Caco-2 (cell line): ENCODE results near the gene ABCC9. TPM values are rescaled to one million over a fixed set of nuclear protein-coding genes. Genes with fewer than 3 reads are reported as not detected.

Experiments
- BruUV-seq: library from RNA; stranded (reverse); fragments of 400-500 nt; replicated peaks from 2 replicates; lab custom pipeline; 2021; lab: Mats Ljungman, UMichigan
- CTCF ChIA-PET: fragments of 300-600 bp; sonication (Branson Sonifier 250); formaldehyde crosslinking; loops from one replicate; lab custom pipeline; 2022; ENCODE audit warnings: antibody characterized with exemption; lab: Charles Lee
- POLR2A ChIA-PET: fragments of 300-600 bp; sonication (Branson Sonifier 250); formaldehyde crosslinking; loops from one replicate; lab custom pipeline; 2022; ENCODE audit warnings: antibody characterized with exemption; lab: Charles Lee
- DNase-seq, 2 experiments: peaks; one replicate each; pipeline versions ENCODE4 v3.0.0 to v3.0.0-alpha.2; 2020 to 2022
- H3K27me3 ChIP-seq: replicated peaks from 2 replicates; pipeline ENCODE4 v1.6.0; 2011; ENCODE audit warnings: low read length; ENCODE audit not compliant: control insufficient read depth, insufficient read depth
- H3K36me3 ChIP-seq: 2 replicates; pipeline ENCODE4 v1.5.1; 2011; ENCODE audit warnings: low read length; ENCODE audit not compliant: control insufficient read depth, insufficient read depth
- H3K4me1 ChIP-seq: fragments of 250-450 bp; sonication (Bioruptor Pico); 2 replicates; pipeline ENCODE4 v1.5.1; 2020; ENCODE audit warnings: mild to moderate bottlenecking
- H3K4me3 ChIP-seq: 2 replicates; pipeline ENCODE4 v1.5.1; 2011; ENCODE audit warnings: low read depth, mild to moderate bottlenecking, control low read depth, low read length
- H3K9me3 ChIP-seq: fragments of 250-450 bp; sonication (Bioruptor Pico); 2 replicates; pipeline ENCODE4 v1.5.1; 2020; ENCODE audit warnings: mild to moderate bottlenecking, moderate library complexity
- H3K27ac Mint-ChIP-seq: one replicate; pipeline ENCODE4 v1.8.0; 2022; ENCODE audit warnings: mixed read lengths; ENCODE audit not compliant: unreplicated experiment
- H3K27me3 Mint-ChIP-seq: one replicate; pipeline ENCODE4 v1.8.0; 2022; ENCODE audit warnings: mixed read lengths; ENCODE audit not compliant: insufficient read depth, unreplicated experiment
- H3K36me3 Mint-ChIP-seq: one replicate; pipeline ENCODE4 v1.8.0; 2022; ENCODE audit warnings: mild to moderate bottlenecking, mixed read lengths; ENCODE audit not compliant: insufficient read depth, unreplicated experiment
- H3K4me1 Mint-ChIP-seq: one replicate; pipeline ENCODE4 v1.8.0; 2022; ENCODE audit warnings: low read depth, mixed read lengths; ENCODE audit not compliant: unreplicated experiment
- H3K4me3 Mint-ChIP-seq: one replicate; pipeline ENCODE4 v1.8.0; 2022; ENCODE audit warnings: mild to moderate bottlenecking, moderate library complexity, mixed read lengths; ENCODE audit not compliant: unreplicated experiment
- H3K9me3 Mint-ChIP-seq: one replicate; pipeline ENCODE4 v1.8.0; 2022; ENCODE audit warnings: mixed read lengths; ENCODE audit not compliant: unreplicated experiment
- CTCF ChIP-seq, 2 experiments: fragments of 200-600 bp in 1 of 2; IDR thresholded peaks; 1 replicate in 1 of 2; 2 replicates in 1 of 2; pipeline versions ENCODE4 v1.5.1 to v1.8.0; 2011 to 2022; ENCODE audit warnings: antibody characterized with exemption in 1 of 2, control low read depth in 1 of 2, inconsistent platforms in 1 of 2, low read depth in 1 of 2, low read length in 1 of 2, mild to moderate bottlenecking in 1 of 2, moderate library complexity in 1 of 2; ENCODE audit not compliant: insufficient read depth in 1 of 2, severe bottlenecking in 1 of 2, unreplicated experiment in 1 of 2
- intact Hi-C: fragments of 100-400 bp; cut with micrococcal nuclease; formaldehyde crosslinking; loops from one replicate; pipeline ENCODE4 v1.10.0; 2022; ENCODE audit not compliant: unreplicated experiment
- total RNA-seq: library from RNA; stranded (reverse); gene quantifications from 2 replicates; pipeline ENCODE4 v1.2.3, GENCODE V29; 2022

ABCC9 gene
- total RNA-seq, 1 experiment from 2014 or later, result 130 TPM

- no peak for DNase-seq
- no TSS peak for BruUV-seq
- Mint-ChIP-seq H3K4me1 (no peaks in the 10 kb centered on the region), H3K27ac (no peak overlapping the region), H3K36me3 (peaks cover 31% of the 10 kb centered on the region), H3K4me3 (no peak overlapping the region), H3K9me3 (peaks cover 50% of the 10 kb centered on the region), H3K27me3 (no peaks in the 10 kb centered on the region)
- peaks cover 22% of the 10 kb centered on the region; the same call in 1 of the 2 replicates for H3K9me3 ChIP-seq
- H3K36me3 ChIP-seq, result no peaks in the 10 kb centered on the region
- intact Hi-C loops, result no loop called here
- H3K4me3 ChIP-seq, result no peak overlapping the region
- no peak for TF ChIP-seq CTCF (IDR thresholded peaks at IDR 0.05; ENCODE audit: insufficient read depth in 1 of 2, low read depth in 1 of 2, low read length in 1 of 2, severe bottlenecking in 1 of 2, unreplicated experiment in 1 of 2)
- ChIA-PET POLR2A (no interaction called here), CTCF (interaction anchor here (0.6 kb wide), 1 partner anchor 11 kb away, joined by 3 read pairs; no protein-coding TSS in a partner anchor)
- H3K4me1 ChIP-seq, result no peaks in the 10 kb centered on the region
- no peaks in the 10 kb centered on the region; the same call in 1 of the 2 replicates for H3K27me3 ChIP-seq
Observed at GRCh38 chr12:21945002-21945401, 3.8 kb upstream of the ABCC9 start.

- BruUV-seq, result TSS peak; percentile 27
- Histone ChIP-seq H3K27me3 (no peaks in the 10 kb centered on the region; the same call in 1 of the 2 replicates), H3K4me1 (no peaks in the 10 kb centered on the region), H3K9me3 (peaks cover 7% of the 10 kb centered on the region; the same call in 1 of the 2 replicates), H3K36me3 (no peaks in the 10 kb centered on the region), H3K4me3 (peak overlapping the region; percentile 56)
- Mint-ChIP-seq H3K36me3 (peaks cover 33% of the 10 kb centered on the region), H3K27ac (peak overlapping the region; percentile 95), H3K27me3 (no peaks in the 10 kb centered on the region), H3K4me3 (peak overlapping the region; percentile 94), H3K4me1 (peaks cover 14% of the 10 kb centered on the region), H3K9me3 (peaks cover 25% of the 10 kb centered on the region)
- no peak for TF ChIP-seq CTCF (IDR thresholded peaks at IDR 0.05; ENCODE audit: insufficient read depth in 1 of 2, low read depth in 1 of 2, low read length in 1 of 2, severe bottlenecking in 1 of 2, unreplicated experiment in 1 of 2)
- POLR2A ChIA-PET, result interaction anchor here (0.6 to 2.7 kb wide), 2 partner anchors 25 to 168 kb away, joined by 3 to 18 read pairs; partner anchors contain the start of gene KCNJ8
- CTCF ChIA-PET, result interaction anchor here (0.6 to 1.5 kb wide), 4 partner anchors 39 to 244 kb away, joined by 3 to 12 read pairs (median 8); no protein-coding TSS in a partner anchor
- intact Hi-C loops, result loop anchor here (1.0 to 5.0 kb wide), 7 partner anchors 47 to 498 kb away; partner anchors contain the start of genes CMAS and KCNJ8
- no peak for DNase-seq
Observed at GRCh38 chr12:21942377-21942703, 1.1 kb upstream of the ABCC9 start.

DNA sequence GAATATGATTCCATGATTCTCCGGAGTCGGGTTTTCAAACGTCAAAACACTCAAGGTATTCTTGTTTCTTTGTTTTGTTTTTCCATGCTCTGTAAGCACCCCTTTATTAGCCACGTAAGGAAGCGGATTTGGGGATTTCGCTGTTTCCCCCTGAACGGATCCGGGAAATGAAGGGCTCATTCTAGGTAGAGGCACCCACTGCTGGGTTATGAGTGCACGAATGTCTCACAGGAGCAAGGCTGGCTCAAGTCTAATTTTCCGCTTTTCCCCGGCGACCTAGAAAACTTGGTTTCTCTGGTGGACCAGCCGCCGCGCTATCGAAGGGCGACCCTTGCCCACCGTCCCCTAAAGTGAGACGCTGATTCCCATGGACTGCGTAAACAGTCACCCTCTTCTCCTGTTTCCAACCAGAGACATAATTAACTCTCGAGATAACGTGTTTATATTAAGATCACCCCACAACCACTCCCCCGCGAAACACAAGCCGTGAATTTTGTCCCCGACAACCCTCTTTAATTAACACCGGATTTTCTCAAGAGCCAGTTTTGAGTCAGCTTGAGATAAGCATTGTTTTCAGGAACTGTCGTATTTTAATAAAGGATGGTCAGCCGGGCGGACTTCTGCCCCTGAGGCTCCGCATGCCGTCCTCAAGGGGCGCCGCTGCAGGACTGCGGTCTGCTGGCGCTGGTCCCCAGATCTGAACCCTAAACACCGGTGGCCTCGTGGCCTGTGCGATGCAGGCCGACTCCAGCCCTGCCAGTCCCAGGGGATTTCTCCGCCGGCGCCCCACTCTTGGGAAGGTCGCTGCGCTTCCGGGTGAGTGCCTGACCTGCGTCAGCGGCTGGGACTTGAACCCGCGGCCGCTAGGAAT, 515 bp upstream of the ABCC9 start:
- CTCF ChIA-PET, result interaction anchor here (0.6 to 1.5 kb wide), 8 partner anchors 17 to 331 kb away, joined by 3 to 12 read pairs (median 6); no protein-coding TSS in a partner anchor
- TF ChIP-seq CTCF (IDR thresholded peaks at IDR 0.05; ENCODE audit: insufficient read depth in 1 of 2, low read depth in 1 of 2, low read length in 1 of 2, severe bottlenecking in 1 of 2, unreplicated experiment in 1 of 2), result peak; percentile 73 to 92
- POLR2A ChIA-PET, result interaction anchor here (0.5 to 2.7 kb wide), 6 partner anchors 25 to 232 kb away, joined by 3 to 18 read pairs (median 3); partner anchors contain the start of gene KCNJ8
- Mint-ChIP-seq H3K36me3 (peaks cover 37% of the 10 kb centered on the region), H3K9me3 (peaks cover 19% of the 10 kb centered on the region), H3K27me3 (no peaks in the 10 kb centered on the region), H3K27ac (peak overlapping the region; percentile 95), H3K4me1 (peaks cover 17% of the 10 kb centered on the region), H3K4me3 (peak overlapping the region; percentile 94)
- H3K9me3 ChIP-seq, result peaks cover 1% of the 10 kb centered on the region; the same call in 1 of the 2 replicates
- H3K4me3 ChIP-seq, result peak overlapping the region; percentile 56
- no peaks in the 10 kb centered on the region for H3K4me1 ChIP-seq
- no TSS peak for BruUV-seq
- H3K36me3 ChIP-seq, result no peaks in the 10 kb centered on the region
- intact Hi-C loops, result loop anchor here (1.0 to 5.0 kb wide), 7 partner anchors 48 to 497 kb away; partner anchors contain the start of genes CMAS and KCNJ8
- peak; percentile 93 for DNase-seq
- H3K27me3 ChIP-seq, result no peaks in the 10 kb centered on the region; the same call in 1 of the 2 replicates
